Left ventricle myocardium inferior (tissue), 1 donor: ENCODE results near the gene CDHR1. TPM values are rescaled to one million over a fixed set of nuclear protein-coding genes. Genes with fewer than 3 reads are reported as not detected.

ENCODE experiments used
- DNase-seq: peaks from one replicate; pipeline ENCODE4 v3.0.0-alpha.2; 2020
- H3K27ac ChIP-seq: fragments of 200-600 bp; replicated peaks from 2 replicates; pipeline ENCODE4 v1.8.0; 2021
- H3K27me3 ChIP-seq: fragments of 200-600 bp; 2 replicates; pipeline ENCODE4 v1.8.0; 2021; ENCODE audit warnings: low read depth
- H3K36me3 ChIP-seq: fragments of 200-600 bp; 2 replicates; pipeline ENCODE4 v1.8.0; 2021
- H3K4me1 ChIP-seq: fragments of 200-600 bp; 2 replicates; pipeline ENCODE4 v1.8.0; 2021
- H3K4me3 ChIP-seq: fragments of 200-600 bp; 2 replicates; pipeline ENCODE4 v1.8.0; 2021; ENCODE audit warnings: mild to moderate bottlenecking, moderate library complexity
- H3K9me3 ChIP-seq: fragments of 200-600 bp; replicated peaks from 2 replicates; pipeline ENCODE4 v1.8.0; 2021
- intact Hi-C: fragments of 100-400 bp; cut with micrococcal nuclease; formaldehyde crosslinking; loops from one replicate; pipeline ENCODE4 v1.11.0; 2022
- total RNA-seq: library from RNA; stranded (reverse); fragmentation: NEBNext Ultra II Directional; extraction: Animal tissue kit (Norgen Biotek cat#: 25700); gene quantifications from one replicate; pipeline ENCODE4 v1.2.1, GENCODE V29; 2021
- TF ChIP-seq, protein P1 (sequence below): fragments of 200-600 bp; IDR thresholded peaks from 2 replicates; pipeline ENCODE4 v1.8.0; 2021; ENCODE audit warnings: antibody characterized with exemption, mild to moderate bottlenecking, borderline replicate concordance
- donor health status: DM: no; HTN: yes; CAD: no; lungs with severe emphysema.

The CDHR1 gene
- total RNA-seq, 1 donor from 2014 or later: 0.41 TPM

DNA sequence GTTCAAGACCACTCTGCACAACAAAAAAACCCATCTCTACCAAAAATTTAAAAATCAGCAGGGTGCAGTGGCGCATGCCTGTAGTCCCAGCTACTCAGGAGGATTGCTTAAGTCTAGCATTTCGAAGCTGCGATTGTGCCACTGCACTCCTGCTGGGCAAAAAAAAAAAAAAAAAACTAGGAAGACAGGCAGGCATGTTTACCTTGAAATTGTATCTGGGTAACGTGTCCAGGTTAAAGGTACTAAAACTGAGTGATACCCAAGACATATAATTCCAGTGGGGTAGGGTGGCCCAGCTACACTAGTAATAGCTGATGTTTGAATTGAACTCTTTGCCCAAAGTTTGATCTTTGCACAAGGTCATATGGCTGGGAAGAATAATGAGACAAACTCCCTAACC, 38.8 kb upstream of the CDHR1 start:
- Histone ChIP-seq H3K27ac (no peak overlapping the region), H3K9me3 (no peaks in the 10 kb centered on the region), H3K4me1 (no peaks in the 10 kb centered on the region), H3K36me3 (peaks cover 54% of the 10 kb centered on the region), H3K27me3 (peaks cover under 1% of the 10 kb centered on the region), H3K4me3 (no peak overlapping the region)
- TF ChIP-seq, protein P1, sequence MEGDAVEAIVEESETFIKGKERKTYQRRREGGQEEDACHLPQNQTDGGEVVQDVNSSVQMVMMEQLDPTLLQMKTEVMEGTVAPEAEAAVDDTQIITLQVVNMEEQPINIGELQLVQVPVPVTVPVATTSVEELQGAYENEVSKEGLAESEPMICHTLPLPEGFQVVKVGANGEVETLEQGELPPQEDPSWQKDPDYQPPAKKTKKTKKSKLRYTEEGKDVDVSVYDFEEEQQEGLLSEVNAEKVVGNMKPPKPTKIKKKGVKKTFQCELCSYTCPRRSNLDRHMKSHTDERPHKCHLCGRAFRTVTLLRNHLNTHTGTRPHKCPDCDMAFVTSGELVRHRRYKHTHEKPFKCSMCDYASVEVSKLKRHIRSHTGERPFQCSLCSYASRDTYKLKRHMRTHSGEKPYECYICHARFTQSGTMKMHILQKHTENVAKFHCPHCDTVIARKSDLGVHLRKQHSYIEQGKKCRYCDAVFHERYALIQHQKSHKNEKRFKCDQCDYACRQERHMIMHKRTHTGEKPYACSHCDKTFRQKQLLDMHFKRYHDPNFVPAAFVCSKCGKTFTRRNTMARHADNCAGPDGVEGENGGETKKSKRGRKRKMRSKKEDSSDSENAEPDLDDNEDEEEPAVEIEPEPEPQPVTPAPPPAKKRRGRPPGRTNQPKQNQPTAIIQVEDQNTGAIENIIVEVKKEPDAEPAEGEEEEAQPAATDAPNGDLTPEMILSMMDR: no peak
- DNase-seq: no peak
- intact Hi-C loops: no loop called here

DNA sequence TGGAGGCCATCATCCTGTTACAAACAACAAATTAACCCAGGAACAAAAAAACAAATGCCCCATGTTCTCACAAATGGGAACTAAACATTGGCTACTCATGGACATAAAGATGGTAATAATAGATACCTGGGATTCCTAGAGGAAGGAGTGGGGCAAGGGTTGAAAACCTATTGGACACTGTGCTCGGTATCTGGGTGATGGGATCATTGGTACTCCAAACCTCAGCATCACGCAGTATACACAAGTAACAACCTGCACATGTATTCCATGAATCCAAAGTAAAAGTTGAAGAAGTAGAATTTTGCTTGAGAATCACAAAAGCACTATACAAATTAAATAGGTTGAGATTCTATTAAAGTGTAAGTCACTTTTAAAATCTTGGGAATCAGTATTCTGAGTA, 38.3 kb upstream of the CDHR1 start:
- peaks cover 49% of the 10 kb centered on the region for H3K36me3 ChIP-seq
- intact Hi-C loops: no loop called here
- H3K4me3 ChIP-seq: no peak overlapping the region
- no peak for DNase-seq
- TF ChIP-seq, protein P1: no peak
- peaks cover 5% of the 10 kb centered on the region for H3K27me3 ChIP-seq
- H3K9me3 ChIP-seq: no peaks in the 10 kb centered on the region
- H3K4me1 ChIP-seq: no peaks in the 10 kb centered on the region
- H3K27ac ChIP-seq: no peak overlapping the region

DNA sequence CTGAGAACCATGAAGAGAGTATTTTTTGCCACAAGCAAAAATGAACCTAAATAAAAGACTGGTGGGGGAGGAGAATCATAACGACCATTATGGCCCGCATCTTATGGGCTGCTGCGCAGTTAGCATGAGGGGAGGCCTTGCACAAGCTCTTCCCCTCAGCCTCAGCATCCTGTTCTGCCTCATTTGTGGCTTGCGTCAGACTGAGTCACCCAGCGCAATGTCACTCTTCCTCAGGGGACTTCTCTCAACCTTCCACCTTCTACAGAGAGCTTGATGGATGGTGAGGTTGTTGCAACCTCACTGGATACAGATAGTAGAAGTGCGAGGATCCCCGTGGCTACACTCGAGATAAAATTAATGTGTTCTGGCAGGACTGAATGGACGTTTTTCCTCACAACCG, 37.6 kb upstream of the CDHR1 start:
- Histone ChIP-seq H3K4me1 (no peaks in the 10 kb centered on the region), H3K9me3 (no peaks in the 10 kb centered on the region), H3K27me3 (peaks cover 13% of the 10 kb centered on the region), H3K36me3 (peaks cover 41% of the 10 kb centered on the region), H3K27ac (no peak overlapping the region), H3K4me3 (no peak overlapping the region)
- no peak for DNase-seq
- TF ChIP-seq, protein P1: no peak
- intact Hi-C loops: no loop called here

DNA sequence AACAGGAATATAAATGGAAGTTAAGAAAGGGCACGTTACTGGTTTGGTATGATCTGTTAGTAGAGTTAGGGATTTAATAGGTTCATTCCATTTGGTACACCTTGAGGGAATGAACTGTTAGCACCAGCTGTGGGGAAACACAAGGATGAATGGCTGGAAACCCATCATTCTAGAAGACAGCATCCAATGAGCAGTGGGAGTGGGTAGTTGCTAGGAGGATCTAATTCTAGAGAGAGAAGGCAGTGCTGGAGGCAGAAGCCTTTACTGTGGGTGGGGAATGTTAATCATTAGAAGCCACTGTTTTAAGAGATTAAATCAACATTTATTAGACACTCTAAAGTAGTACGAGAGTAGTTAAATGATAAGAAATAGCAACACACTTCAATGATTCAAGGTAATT, 36.3 kb upstream of the CDHR1 start:
- no peaks in the 10 kb centered on the region for H3K4me1 ChIP-seq
- no peak overlapping the region for H3K27ac ChIP-seq
- H3K36me3 ChIP-seq: peaks cover 28% of the 10 kb centered on the region
- DNase-seq: no peak
- no peak overlapping the region for H3K4me3 ChIP-seq
- H3K27me3 ChIP-seq: peaks cover 26% of the 10 kb centered on the region
- TF ChIP-seq, protein P1: no peak
- no peaks in the 10 kb centered on the region for H3K9me3 ChIP-seq
- intact Hi-C loops: no loop called here

DNA sequence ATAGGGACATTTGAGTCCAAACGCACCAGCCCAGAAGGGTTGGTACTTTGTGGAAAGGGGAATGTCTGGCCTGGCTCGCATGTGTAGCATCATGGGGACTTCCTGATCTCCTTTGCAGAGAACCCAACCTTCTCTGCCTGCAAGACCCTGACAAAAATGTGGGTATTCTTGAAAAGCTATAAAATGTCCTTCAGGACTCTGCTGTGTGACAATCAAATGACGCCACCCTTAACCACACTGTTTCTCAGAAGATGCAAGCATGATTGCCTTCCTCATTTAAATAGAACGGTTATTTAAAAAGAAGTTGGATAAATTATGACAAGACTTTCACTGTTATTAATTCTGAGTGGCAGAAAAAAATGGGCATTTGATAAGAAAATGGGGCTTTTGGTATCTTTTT, 35.8 kb upstream of the CDHR1 start:
- peaks cover 31% of the 10 kb centered on the region for H3K27me3 ChIP-seq
- no peak for DNase-seq
- no peak overlapping the region for H3K4me3 ChIP-seq
- TF ChIP-seq, protein P1: no peak
- no peaks in the 10 kb centered on the region for H3K4me1 ChIP-seq
- no peak overlapping the region for H3K27ac ChIP-seq
- peaks cover 23% of the 10 kb centered on the region for H3K36me3 ChIP-seq
- intact Hi-C loops: no loop called here
- no peaks in the 10 kb centered on the region for H3K9me3 ChIP-seq

DNA sequence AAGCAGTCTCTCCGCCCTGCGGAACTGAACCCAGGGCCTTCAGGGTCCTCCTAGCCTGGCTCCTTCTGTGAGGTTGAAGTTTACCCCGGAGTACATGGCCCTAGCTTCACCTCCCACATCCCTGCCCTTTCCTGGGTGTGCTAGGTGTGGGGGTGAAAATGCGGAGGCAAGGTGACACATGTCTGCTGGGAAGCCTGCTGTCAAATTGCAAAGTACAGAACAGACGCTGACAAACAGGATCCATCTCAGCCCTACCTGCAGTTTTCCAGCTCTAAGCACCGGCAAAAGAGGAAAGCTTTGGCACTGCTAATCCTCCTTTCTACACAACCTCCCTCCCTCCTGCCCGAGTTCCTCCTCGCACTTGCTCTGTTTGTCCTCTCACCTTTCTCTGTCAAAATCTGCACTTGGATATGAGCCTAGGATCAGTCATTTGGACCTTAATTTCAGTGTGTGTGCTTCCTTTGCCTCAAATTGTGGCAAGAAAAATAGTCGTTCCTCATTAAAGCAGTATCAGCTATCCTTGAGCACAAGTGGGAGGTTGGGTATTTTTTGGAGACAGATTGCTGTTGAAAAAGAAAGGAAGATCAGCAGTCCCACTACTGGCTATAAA, 35.2 kb upstream of the CDHR1 start:
- TF ChIP-seq, protein P1: no peak
- H3K4me1 ChIP-seq: no peaks in the 10 kb centered on the region
- intact Hi-C loops: no loop called here

More for the DNA sequence above, 35.2 kb upstream of the CDHR1 start:
- Histone ChIP-seq H3K36me3 (peaks cover 17% of the 10 kb centered on the region), H3K27ac (no peak overlapping the region), H3K4me3 (no peak overlapping the region), H3K27me3 (peaks cover 37% of the 10 kb centered on the region), H3K9me3 (no peaks in the 10 kb centered on the region)
- DNase-seq: no peak
